HG03565 (cell line): Measurements from ENCODE around the gene MSANTD2.
A peak's percentile ranks its signal among the peaks of the same experiment; 100 is the strongest.

ENCODE experiments used
- ATAC-seq: cut with Tn5 transposase; IDR thresholded peaks from one replicate; pipeline ENCODE4 v1.9.1; 2021; ENCODE audit warnings: mild to moderate bottlenecking, moderate library complexity; ENCODE audit not compliant: unreplicated experiment

Gene MSANTD2

DNA sequence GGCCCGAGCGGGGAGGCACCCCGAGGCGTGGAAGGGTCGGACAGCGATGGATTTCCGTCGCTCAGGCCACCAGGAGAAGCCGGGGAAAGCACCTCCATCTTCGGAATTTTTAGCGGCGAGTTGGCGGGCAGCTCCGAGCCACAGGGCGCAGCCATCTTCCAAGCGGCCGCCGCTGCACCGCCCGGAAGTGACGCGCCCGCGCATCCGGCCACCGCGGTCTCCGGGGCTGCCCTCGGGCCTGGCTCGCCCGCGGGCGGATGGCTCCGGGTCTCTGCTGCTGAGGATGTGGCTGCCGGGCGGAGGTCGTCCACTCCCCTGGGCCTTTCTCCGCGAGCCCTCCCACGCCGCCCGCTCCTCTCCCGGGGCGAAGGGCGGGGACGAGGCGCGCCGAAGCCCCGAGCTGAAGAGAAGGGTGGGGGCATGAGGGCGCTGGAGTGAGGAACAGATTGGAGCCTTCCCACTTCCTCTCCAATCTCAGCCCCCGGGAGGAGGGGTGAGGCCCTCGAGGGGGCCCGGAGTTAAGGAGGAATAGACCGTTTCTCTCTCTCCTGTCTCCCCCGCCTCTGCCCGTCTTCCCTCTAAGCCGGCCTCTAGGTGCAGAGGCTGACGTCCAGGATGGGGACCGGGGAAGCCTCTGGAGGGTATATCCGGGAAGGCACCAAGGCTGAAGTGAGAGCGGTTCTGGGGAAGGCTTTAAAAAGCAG, at the start of gene MSANTD2:
MSANTD2 (minus strand) TSS at position 181 of the 704 bp plus-strand sequence; CDS start at position 155, 26 bp downstream.
- peak; percentile 76 for ATAC-seq

DNA sequence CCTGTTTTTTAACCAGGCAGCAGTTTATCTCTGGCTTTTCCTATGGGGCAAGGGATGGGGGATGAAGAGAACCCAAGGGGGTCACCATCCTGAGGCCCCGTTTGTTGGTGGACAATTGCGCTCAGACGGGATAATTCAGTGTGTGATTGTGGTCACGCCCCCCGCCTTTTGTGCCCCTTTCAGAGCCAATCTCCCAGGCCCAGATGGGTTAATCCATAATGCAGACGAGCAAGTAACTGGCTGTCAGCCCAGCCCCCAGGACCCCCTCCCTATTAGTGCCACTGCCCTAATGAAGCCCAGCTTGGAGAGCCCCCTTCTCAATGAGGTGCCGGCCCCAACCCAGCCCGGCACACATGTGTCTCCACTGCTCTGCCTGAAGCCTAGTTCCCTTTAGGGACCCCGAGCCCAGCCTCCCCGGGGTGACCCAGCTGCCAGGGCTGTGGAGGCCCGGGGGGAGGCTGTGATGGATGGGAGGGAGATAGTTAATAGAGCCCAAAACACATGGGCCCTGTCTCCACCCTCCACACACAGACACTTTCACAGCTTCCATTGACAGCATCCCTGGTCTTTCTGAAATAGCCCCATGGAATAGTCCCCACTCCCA, 46.0 kb upstream of the MSANTD2 start:
- no peak for ATAC-seq

DNA sequence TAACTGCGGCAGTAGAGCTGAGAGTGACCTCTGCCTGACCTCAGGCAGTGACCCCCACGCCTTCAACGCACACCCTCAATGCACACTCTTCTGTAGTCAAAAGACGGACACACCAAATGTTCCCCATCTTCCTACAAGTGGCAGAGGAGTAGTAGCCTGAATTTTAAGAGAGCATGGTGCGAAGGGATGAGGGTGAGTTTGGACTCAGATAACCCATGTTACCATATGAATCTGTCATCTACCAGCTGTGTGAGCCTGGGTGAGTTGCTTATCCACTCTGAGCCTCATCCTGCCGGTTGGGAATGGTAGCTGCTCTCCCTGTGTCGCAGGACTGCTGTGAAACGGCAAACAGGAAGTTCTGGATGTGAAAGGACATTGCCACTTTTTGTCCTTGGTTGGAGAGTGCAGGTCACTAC, 44.5 kb upstream of the MSANTD2 start:
- no peak for ATAC-seq

DNA sequence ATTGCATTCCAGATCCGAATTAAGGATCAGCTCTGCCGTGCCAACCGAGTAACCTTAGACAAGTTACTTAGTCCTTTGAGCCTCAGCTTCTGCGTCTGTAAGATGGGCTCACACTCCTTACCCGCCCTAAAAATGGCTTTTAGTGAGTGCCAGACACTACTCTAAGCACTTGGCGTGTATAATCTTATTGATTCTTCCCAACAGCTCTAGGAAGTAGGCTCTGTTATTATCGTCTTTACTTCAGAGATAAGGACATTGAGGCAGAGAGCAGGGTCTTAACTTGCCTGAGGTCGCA, 43.4 kb upstream of the MSANTD2 start:
- no peak for ATAC-seq

DNA sequence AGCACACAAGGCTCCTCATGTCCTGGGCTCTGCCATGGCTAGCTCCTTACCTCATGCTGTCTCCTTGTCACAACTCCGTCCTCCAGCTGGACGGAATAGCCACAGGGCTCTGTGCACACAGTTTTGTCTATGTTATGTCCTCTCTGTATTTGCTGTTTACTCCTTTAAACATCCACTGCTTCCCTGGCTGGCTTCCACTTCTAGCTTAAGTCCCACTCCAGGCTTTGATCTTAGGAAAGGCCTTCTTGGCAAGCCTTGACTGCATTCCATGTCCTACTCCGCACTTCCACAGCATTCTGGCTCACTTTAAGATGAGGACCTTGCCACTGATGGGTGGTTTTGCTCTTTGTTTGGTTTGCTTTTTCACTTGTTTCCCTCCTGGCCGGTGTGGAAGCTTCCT, 42.1 kb upstream of the MSANTD2 start:
- ATAC-seq = no peak

DNA sequence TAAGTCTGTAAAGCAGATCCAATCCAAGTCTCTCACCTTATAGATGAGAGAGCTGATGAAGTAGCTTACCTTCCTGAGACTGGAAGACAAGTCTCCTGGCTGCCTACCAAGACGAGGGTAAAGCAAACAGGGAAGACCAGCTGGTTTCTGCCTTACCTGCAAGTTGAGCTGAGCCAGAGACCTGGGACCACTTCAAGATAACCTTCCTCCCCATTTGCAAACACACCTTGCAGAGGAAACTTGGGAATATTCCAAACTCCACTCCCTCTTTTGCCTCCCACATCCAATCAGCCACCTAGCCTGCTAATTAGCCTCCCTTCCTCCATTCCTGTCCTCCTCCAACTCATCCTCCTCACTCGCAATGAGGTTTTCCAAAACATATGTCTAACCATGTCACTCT, 41.6 kb upstream of the MSANTD2 start:
- ATAC-seq = no peak

DNA sequence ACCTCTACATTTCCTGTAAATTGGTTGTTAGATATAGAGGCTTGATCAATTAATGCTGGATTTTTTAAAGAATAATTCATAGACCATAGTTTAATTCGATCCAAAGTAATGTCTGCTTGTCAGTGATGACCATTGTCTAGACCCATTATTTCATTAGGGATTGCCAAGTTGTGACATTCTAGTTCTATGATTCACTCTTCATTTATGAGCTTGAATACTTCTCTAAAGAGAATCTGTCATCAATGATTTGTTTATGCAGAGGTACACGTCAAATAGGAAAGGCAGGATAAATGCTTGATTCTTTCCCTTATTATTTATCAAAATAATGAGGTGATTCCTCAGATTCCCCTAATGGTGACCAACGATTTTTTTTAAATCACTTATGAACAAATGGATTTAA, 41.0 kb upstream of the MSANTD2 start:
- no peak for ATAC-seq

DNA sequence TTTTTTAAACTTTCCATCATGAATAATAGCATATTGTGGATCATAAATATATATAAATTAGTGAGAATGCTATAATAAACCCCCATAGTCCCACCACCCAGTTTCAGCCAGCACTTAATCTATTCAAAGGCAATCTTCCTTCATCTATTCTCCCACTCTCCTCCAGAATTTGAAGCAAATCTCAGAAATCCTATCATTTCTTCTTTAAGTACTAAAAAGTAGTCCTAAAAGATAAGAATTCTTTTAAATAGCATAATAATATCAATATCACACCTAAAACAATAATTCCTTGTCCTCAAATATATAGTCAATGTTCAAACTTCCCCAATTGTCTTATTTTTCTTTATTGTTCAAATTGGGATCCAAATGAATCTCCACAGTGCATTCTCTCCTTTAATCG, 40.5 kb upstream of the MSANTD2 start:
- no peak for ATAC-seq

DNA sequence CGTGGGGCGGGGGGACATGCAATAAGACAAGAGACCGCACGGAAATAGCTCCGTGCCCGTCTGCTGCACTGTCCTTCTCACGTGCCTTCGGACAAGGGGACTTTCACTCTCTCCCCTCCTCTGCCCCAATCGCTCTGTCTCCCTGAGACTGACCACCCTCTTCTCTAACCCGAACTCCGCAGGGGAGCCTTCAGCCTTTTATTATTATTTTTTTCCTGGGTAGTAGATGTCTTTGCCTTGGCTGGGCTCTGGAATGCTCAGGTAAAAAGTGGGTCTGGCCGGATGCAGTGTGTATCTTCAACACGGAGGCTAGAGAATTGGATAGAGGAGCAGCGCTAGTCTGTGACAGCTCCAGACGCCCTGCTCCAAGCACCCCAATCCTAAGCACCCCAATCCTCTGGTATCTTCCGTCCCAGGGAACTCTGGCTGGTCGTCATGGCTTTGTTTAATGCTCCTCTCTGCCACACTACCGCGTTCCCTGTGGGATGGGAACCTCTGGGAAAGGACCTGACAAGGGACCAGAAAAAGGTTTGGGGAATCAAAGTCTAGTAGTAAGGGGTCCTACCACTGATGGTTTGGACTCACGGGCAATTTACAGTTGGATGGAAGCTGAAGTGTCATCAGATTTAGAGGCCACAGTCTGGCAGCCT, 39.9 kb upstream of the MSANTD2 start:
- no peak for ATAC-seq

DNA sequence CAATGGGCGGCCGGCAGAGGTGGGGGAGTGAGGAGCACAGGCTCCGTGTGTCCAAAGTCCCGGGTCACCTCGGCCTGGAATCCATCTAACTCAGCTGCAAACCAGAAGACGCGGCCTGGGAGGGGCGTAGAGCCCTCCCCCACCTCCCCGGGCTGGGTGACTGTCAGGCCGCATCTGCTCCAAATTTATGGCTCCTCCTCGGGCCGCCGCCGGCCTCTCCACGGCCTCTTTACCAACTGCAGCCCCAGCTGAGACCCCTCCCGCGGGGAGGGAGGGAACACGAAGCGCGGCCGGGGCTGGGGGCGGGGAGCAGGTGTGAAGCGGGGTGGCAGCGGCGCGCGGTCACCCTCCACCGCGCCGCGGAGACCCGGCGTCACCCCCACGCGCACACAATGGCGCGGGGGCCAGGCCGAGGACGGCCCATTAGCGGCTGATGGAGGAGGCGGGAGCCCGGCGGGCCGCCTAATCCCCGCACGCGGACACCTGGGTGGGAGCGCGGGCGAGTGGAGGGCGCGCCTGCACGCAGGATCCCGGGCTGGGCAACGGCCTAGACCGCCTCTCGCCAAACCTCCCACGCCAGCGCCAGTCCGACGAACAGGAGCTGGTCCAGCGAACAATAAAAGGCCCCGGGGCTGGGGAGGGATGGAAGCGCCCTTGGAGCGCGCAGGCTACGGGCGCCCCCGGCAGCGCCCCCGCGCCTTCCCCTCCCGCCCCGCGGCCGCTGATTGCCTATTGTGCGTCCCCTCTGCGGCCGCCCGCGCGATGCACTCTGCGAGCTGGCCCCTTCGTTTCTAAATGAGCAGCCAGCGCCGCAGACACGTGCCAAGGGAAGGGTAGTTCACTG, 39.1 kb upstream of the MSANTD2 start:
- ATAC-seq = no peak

DNA sequence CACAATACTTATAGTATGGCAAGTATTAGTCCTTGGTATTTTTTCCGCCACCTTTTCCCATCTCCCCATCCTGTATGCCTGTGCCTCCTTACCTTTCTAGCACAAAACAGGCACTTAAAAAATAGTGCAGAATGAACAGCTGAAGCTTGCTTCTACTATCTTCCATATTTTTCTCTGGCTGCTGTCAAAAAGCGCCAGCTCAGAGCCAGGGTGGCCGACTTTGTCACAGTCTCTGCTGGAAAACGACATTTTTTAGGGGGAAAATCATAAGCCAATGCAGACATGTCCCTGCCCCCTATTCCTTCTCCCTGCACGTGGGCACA, 38.6 kb upstream of the MSANTD2 start:
- no peak for ATAC-seq

DNA sequence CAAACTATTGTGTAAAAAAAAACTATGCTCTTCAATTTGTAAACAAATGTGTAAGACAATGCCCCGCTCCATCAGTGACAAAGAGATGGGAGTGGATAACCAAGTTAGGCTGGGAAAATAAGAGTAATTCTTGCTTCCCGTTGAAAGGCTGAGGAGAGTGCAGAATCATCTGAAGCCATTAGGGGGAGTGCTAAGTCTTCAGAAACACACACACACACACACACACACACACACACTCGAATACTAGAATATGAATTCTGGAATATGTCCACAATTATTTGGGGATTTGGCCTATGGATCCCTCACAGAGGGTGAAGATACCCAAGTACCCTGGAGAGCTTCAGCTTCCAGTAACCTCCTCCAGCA, 37.3 kb upstream of the MSANTD2 start:
- ATAC-seq = no peak

DNA sequence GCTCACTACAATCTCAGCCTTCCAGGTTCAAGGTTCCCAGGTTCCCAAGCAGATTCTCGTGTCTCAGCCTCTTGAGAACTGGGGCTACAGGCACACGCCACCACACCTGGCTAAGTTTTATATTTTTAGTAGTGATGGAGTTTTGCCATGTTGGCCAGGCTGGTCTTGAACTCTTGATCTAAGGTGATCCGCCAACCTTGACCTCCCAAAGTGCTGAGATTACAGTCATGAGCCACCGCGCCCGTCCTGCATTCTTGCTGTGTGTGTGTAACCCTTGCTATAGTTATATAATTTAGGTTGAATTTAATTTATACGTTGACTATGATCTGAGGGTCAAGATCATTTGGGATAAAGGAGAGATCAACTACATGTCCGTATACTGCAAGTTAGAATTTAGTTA, 35.7 kb upstream of the MSANTD2 start:
- ATAC-seq = no peak

DNA sequence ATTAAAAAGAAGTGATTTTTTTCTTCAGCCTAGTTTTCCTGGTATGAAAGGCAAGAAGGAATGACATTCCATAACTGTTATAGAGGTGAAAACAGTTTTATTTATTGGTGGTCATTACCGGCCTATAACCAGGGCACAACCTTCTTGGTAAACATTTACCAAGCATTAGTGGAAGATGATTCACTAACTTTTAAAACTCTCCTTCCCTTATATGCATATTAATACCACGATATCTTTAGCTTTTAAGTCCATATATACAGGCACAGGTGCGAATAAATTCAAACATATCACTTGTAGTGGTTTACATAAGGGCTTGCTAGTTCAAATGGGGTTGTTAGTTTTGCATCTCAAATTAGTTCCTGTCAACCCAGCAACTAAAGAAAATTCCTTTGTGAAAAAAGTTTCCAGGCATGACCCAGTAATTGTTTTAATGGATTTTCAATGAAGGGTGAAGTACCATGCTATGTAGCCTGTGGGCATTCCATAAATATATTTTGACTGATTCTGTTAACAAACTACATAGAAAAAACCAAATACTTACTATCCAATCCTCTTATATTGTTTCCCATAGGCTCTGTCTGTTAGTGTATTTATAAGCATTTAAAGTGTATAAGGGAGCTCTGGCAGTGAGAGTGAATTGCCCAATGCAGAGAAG, 34.4 kb upstream of the MSANTD2 start:
- ATAC-seq = no peak

DNA sequence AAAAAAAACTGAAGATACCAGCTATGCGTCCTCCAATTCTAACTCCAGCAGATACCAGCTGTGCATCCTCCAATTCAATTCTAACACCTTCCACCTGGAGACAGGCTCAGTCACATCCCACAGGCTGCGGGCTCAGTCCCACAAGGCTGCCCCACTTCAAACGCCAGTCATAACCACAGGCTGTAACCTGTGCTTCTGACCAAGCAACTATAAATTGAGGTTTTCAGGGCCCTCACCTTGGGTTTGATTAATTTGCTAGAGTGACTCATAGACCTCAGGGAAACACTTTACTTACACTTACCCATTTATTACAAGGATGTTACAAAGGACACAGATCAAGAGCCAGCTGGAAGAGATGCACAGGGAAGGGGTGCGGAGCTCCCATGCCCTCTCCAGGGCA, 32.4 kb upstream of the MSANTD2 start:
- ATAC-seq = no peak

DNA sequence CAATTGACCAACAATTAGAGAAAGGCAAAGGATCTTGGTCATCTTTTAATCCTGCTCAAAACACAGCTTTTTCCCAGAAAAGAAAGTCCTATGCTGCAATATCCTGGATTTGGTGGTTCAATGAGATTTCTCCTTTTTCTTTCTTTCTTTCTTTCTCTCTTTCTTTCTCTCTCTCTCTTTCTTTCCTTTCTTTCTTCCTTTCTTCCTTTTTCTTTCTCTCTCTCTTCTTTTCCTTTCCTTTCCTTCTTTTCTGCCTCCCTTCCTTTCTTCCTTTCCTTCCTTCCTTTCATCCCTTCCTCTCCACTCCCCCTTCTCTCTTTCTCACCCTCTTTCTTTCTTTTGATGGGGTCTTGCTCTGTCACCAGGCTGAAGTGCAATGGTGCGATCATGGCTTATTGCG, 31.7 kb upstream of the MSANTD2 start:
- ATAC-seq = no peak

DNA sequence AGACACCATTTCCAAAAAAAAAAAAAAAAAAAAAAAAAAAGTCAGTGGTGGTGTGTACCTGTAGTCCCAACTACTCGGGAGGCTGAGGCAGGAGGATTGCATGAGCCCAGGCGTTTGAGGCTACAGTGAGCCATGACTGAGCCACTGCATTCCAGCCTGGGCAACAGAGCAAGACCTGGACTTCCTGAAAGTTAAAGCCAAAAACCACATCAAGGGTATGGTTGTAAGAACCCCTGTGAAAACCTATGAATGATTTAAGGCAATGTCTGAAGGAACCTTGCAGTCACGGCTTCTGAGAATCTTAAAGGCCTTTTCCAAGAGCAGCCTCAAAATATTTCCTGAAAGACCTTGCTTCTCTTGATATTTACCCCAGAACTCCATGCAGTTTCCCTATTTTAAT, 30.5 kb upstream of the MSANTD2 start:
- ATAC-seq = no peak

DNA sequence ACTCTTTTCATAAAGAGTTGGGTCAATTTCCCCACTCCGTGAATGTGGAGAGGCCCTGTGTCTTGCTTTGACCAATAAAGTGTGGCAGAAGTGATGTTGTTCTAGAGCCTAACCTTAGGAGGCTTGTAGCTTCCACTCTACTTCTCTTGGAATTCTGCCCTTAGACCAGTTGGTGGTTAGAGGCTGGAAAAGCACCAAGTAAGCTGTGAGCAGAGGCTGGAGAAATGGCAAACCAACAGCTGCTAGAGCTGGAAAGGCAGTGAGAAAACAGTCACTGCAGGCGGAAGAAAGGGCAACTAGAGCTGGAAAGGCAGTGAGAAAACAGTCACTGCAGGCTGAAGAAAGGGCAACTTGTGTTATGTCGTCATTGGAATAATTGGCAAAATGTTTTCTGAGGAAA, 29.8 kb upstream of the MSANTD2 start:
- no peak for ATAC-seq

DNA sequence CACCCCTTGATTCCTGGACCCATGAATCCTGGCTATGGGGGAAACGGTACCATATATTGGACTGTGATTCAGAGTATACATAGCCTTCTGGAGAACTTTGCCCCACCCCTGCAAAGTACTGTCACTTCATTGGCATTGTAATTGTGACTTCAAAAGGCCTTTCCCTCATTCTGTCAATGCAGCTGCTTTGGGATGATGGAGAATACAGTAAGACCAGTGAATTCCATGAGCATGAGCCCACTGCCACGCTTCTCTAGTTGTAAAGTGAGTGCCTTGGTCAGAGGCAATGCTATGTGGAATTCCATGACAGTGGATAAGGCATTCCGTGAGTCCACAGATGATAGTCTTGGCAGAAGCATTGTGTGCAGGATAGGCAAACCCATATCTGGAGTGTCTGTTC, 25.7 kb upstream of the MSANTD2 start:
- ATAC-seq = no peak

DNA sequence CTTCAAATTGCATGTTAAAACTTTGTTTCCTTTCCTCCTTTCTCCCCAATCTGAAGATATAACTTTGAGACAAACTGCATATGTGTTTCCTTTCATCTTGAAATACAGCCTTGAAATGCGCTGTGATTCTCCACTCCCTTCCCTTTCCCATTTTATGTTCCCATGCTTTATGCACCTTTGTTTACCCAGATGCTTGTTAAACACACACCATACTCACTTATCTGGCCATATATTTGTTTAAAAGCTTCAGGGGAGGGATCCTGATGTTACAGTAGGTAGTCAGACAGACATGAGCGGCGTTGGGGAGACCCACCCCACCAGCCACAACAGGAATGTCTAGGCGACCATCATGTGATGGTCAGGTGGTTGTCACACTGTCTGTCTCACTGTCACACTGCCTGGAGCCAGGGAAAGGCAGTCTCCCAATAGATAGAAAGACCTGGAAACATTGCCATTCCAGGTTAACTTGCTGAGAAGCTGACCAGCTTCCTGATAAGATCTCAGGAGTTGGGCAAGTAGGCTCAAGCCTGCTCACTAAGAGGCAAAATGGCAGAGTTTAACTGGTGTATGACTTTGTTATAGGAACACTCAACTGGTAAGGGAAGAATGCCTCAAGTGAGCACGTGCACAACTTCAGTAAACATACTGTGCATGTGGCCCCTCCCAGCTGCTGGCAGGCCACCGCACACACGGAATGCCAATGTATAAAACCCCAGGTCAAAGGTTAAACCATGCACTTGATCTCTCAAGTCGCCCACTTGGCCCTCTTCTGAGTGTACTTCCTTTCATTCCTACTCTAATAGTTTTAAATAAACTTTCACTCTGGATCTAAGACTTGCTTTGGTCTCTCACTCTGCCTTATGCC, 23.5 kb upstream of the MSANTD2 start:
- ATAC-seq = no peak
